ENCODE measurements around the gene VPS13C.
"Not testable (repeated sequence)": the region's sequence is repeated elsewhere in the genome, so short reads cannot be mapped to it uniquely, and the experiment has no call there.

VPS13C gene

GRCh38 chr15:62071711-62072308, 11.6 kb upstream of the VPS13C start:
- no peak for DNase-seq

GRCh38 chr15:62069551-62069950, 9.3 kb upstream of the VPS13C start:
- DNase-seq, result no peak

- no peak for DNase-seq
Measured at GRCh38 chr15:62068810-62069167, 8.5 kb upstream of the VPS13C start.

- no peak for DNase-seq
Measured at GRCh38 chr15:62068071-62068809, 8.0 kb upstream of the VPS13C start.

- DNase-seq, result no peak
Measured at GRCh38 chr15:62067448-62068044, 7.3 kb upstream of the VPS13C start.

GRCh38 chr15:62066663-62067447, 6.6 kb upstream of the VPS13C start, which contains the start of gene C2CD4A:
Gene C2CD4A (plus strand): TSS chr15:62066977. CDS start chr15:62067614, 637 bp downstream.
- no peak for DNase-seq

- DNase-seq, result no peak
Measured at GRCh38 chr15:62063825-62064635, 3.8 kb upstream of the VPS13C start.

GRCh38 chr15:62060896-62061280, 641 bp upstream of the VPS13C start:
- no peak for DNase-seq

GRCh38 chr15:62059816-62060112, 483 bp downstream of the VPS13C start:
- DNase-seq, result peak; percentile 65

GRCh38 chr15:62059108-62059815, 985 bp downstream of the VPS13C start:
- DNase-seq, result no peak

GRCh38 chr15:62058327-62059028, 1.8 kb downstream of the VPS13C start:
- DNase-seq, result no peak

- DNase-seq, result no peak
Measured at GRCh38 chr15:62057341-62057980, 2.8 kb downstream of the VPS13C start.

- no peak for DNase-seq
Measured at GRCh38 chr15:62054979-62055378, 5.3 kb downstream of the VPS13C start.

GRCh38 chr15:62053439-62054085, 6.7 kb downstream of the VPS13C start:
- no peak for DNase-seq

GRCh38 chr15:62052713-62053112, 7.5 kb downstream of the VPS13C start:
- no peak for DNase-seq

GRCh38 chr15:62051166-62051565, 9.1 kb downstream of the VPS13C start:
- no peak for DNase-seq

- DNase-seq, result no peak
Measured at GRCh38 chr15:62050115-62050514, 10.1 kb downstream of the VPS13C start.

GRCh38 chr15:62048254-62048653, 12.0 kb downstream of the VPS13C start:
- DNase-seq, result not testable (repeated sequence)

GRCh38 chr15:62047282-62047827, 12.9 kb downstream of the VPS13C start:
- DNase-seq, result no peak

Measured in KG1 (cell line).